ENCODE measurements around the gene FAM168A.

DNA sequence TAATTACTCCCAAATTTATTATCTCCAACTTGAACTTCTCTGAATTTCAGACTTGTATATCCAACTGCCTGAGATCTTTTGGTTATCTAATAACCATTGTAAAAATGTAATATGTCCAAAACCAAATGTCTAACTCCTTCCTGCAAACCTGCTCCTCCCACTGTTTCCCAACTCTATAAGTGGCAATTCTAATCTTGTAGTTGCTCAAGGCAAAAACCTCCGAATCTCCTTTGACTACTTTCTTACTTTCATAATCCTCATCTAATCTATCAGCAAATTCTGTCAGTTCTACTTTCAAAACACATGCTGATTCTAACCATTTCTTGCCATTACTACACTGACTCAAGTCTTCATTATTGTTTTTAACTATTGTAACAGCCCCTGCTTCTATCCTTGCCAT lies 55.7 kb downstream of the FAM168A start:
- TF ChIP-seq YY1 (IDR thresholded peaks at IDR 0.05; ENCODE audit: low read depth, low read length) (no peak), MAFK (IDR thresholded peaks at IDR 0.05; ENCODE audit: low read depth, low read length) (no peak), SP1 (IDR thresholded peaks at IDR 0.05; ENCODE audit: low read depth, low read length) (no peak), RAD21 (IDR thresholded peaks at IDR 0.05 in 1 of 2, conservative IDR thresholded peaks at IDR 0.05 in 1 of 2; ENCODE audit: low read depth in 2 of 2, low read length in 2 of 2) (no peak), EP300 (IDR thresholded peaks at IDR 0.05; ENCODE audit: borderline replicate concordance in 1 of 2, low read depth in 2 of 2, low read length in 2 of 2) (no peak), CBX8 (IDR thresholded peaks at IDR 0.05; ENCODE audit: borderline replicate concordance, low read depth, low read length) (no peak), POLR2AphosphoS5 (IDR thresholded peaks at IDR 0.05; ENCODE audit: low read depth, low read length) (no peak), FOSL1 (IDR thresholded peaks at IDR 0.05; ENCODE audit: insufficient read depth, low read depth, low read length) (no peak), POLR2A (IDR thresholded peaks at IDR 0.05; ENCODE audit: control extremely low read depth in 1 of 2, low read depth in 2 of 2, low read length in 2 of 2) (no peak), CTBP2 (IDR thresholded peaks at IDR 0.05; ENCODE audit: borderline replicate concordance, insufficient read depth, insufficient read length, low read length) (no peak)
- TF ChIP-seq, protein P1, sequence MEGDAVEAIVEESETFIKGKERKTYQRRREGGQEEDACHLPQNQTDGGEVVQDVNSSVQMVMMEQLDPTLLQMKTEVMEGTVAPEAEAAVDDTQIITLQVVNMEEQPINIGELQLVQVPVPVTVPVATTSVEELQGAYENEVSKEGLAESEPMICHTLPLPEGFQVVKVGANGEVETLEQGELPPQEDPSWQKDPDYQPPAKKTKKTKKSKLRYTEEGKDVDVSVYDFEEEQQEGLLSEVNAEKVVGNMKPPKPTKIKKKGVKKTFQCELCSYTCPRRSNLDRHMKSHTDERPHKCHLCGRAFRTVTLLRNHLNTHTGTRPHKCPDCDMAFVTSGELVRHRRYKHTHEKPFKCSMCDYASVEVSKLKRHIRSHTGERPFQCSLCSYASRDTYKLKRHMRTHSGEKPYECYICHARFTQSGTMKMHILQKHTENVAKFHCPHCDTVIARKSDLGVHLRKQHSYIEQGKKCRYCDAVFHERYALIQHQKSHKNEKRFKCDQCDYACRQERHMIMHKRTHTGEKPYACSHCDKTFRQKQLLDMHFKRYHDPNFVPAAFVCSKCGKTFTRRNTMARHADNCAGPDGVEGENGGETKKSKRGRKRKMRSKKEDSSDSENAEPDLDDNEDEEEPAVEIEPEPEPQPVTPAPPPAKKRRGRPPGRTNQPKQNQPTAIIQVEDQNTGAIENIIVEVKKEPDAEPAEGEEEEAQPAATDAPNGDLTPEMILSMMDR (IDR thresholded peaks at IDR 0.05; ENCODE audit: control extremely low read depth in 1 of 3, insufficient read depth in 1 of 3, low read depth in 1 of 3, low read length in 3 of 3), result no peak

Measured in H1 (cell line).